ENCODE measurements around the gene FBXL14.
"Not testable (repeated sequence)": the region's sequence is repeated elsewhere in the genome, so short reads cannot be mapped to it uniquely, and the experiment has no call there.

FBXL14 gene

GRCh38 chr12:1566449-1567135, 27.8 kb downstream of the FBXL14 start:
- no peak for DNase-seq

GRCh38 chr12:1565172-1565571, 29.2 kb downstream of the FBXL14 start:
- DNase-seq = no peak

- DNase-seq = no peak
Observed at GRCh38 chr12:1564067-1564466, 30.3 kb downstream of the FBXL14 start.

- DNase-seq = no peak
Observed at GRCh38 chr12:1562813-1563407, 31.5 kb downstream of the FBXL14 start.

- DNase-seq = no peak
Observed at GRCh38 chr12:1560704-1561103, 33.7 kb downstream of the FBXL14 start.

GRCh38 chr12:1559676-1560091, 34.7 kb downstream of the FBXL14 start:
- DNase-seq = no peak

GRCh38 chr12:1558108-1558507, 36.3 kb downstream of the FBXL14 start:
- not testable (repeated sequence) for DNase-seq

- DNase-seq = peak; percentile 51
Observed at GRCh38 chr12:1553987-1554982, 40.1 kb downstream of the FBXL14 start.

- DNase-seq = no peak
Observed at GRCh38 chr12:1553536-1553935, 40.8 kb downstream of the FBXL14 start.

- no peak for DNase-seq
Observed at GRCh38 chr12:1552911-1553491, 41.4 kb downstream of the FBXL14 start.

GRCh38 chr12:1552171-1552570, 42.2 kb downstream of the FBXL14 start:
- no peak for DNase-seq

- DNase-seq = no peak
Observed at GRCh38 chr12:1551496-1551895, 42.9 kb downstream of the FBXL14 start.

GRCh38 chr12:1546931-1547640, 47.3 kb downstream of the FBXL14 start:
- no peak for DNase-seq

GRCh38 chr12:1544996-1545700, 49.2 kb downstream of the FBXL14 start:
- DNase-seq = no peak

- DNase-seq = no peak
Observed at GRCh38 chr12:1542599-1542998, 51.8 kb downstream of the FBXL14 start.

- DNase-seq = no peak
Observed at GRCh38 chr12:1540690-1541089, 53.7 kb downstream of the FBXL14 start.

- DNase-seq = no peak
Observed at GRCh38 chr12:1539135-1539534, 55.2 kb downstream of the FBXL14 start.

- no peak for DNase-seq
Observed at GRCh38 chr12:1536817-1537216, 57.6 kb downstream of the FBXL14 start.

GRCh38 chr12:1534748-1535147, 59.6 kb downstream of the FBXL14 start:
- DNase-seq = no peak

GRCh38 chr12:1533602-1534304, 60.6 kb downstream of the FBXL14 start:
- DNase-seq = peak; percentile 45

GRCh38 chr12:1533205-1533601, 61.2 kb downstream of the FBXL14 start:
- DNase-seq = peak; percentile 34

All from activated naive CD4-positive, alpha-beta T cell treated with Interleukin-2 at 50 U/mL for 16 hours (primary cell).